ENCODE results near the gene SLC51B. TPM values are rescaled to one million over a fixed set of nuclear protein-coding genes. Genes with fewer than 3 reads are reported as not detected.

The SLC51B gene
- total and polyA plus RNA-seq, 10 of the 15 experiments (the other 5 are each of a cell fraction or from before 2014, with no cell fraction given): 0.05 to 0.17 (median 0.13) TPM; not detected in 7

- TF ChIP-seq WRNIP1 (IDR thresholded peaks at IDR 0.05; ENCODE audit: borderline replicate concordance, low read depth, low read length): no peak
Observed at GRCh38 chr15:65067317-65067644, 22.1 kb downstream of the SLC51B start (continued).

- no peaks in the 10 kb centered on the region for H3K9me3 ChIP-seq (replicated peaks; ENCODE audit: control insufficient read depth, insufficient read depth, low read length)
- H3K36me3 ChIP-seq (ENCODE audit: control insufficient read depth in 2 of 2, insufficient read depth in 2 of 2, low read length in 1 of 2): no peaks in the 10 kb centered on the region
- ATAC-seq (no peak), FAIRE-seq (no peak), DNase-seq (ENCODE audit: low read depth, low spot score) (no peak)
- no TSS peak for BruUV-seq (replicated peaks)
- in situ Hi-C loops (cut with MboI): no loop called here
- RAD21 ChIA-PET (ENCODE audit: unreplicated experiment): no interaction called here
- no peak within 1 kb of the TSS for H3K4me3 ChIP-seq
- H3K4me1 ChIP-seq (ENCODE audit: control insufficient read depth, insufficient read depth, low read length): no peaks in the 10 kb centered on the region
- no peak within 1 kb of the TSS for H3K9ac ChIP-seq (ENCODE audit: control insufficient read depth, insufficient read depth, low read length)
- SMC1A ChIA-PET (ENCODE audit: uncharacterized antibody, unreplicated experiment): no interaction called here
- H2AFZ ChIP-seq (ENCODE audit: control insufficient read depth, low read depth, low read length): no peak within 1 kb of the TSS
- H4K20me1 ChIP-seq (ENCODE audit: control insufficient read depth, insufficient read depth): no peaks in the 10 kb centered on the region
- 32% methylated on average over 42 of the region's 66 CpGs for whole genome bisulfite sequencing (ENCODE audit: insufficient coverage, insufficient replicate concordance, low lambda C conversion rate, missing lambda C conversion rate)
- intact Hi-C loops (cut with micrococcal nuclease; ENCODE audit: unreplicated experiment): no loop called here
- CTCF ChIA-PET: interaction anchor here (1.2 to 1.4 kb wide), 2 partner anchors 15 to 34 kb away, joined by 3 to 5 read pairs; no protein-coding TSS in a partner anchor
- H3K27ac ChIP-seq (ENCODE audit: control insufficient read depth, insufficient read depth): no peak within 1 kb of the TSS
- no peak within 1 kb of the TSS for H3K4me2 ChIP-seq (ENCODE audit: control insufficient read depth, insufficient read depth)
- POLR2A ChIA-PET: no interaction called here
- H3K27me3 ChIP-seq (replicated peaks in 1 of 2; ENCODE audit: control insufficient read depth in 2 of 2, insufficient read depth in 2 of 2, low read length in 1 of 2): peaks cover 0 to 2% of the 10 kb centered on the region in 2 experiments
- H3K79me2 ChIP-seq (ENCODE audit: control insufficient read depth, insufficient read depth, low read length): no peaks in the 10 kb centered on the region
- TF ChIP-seq, protein P1, sequence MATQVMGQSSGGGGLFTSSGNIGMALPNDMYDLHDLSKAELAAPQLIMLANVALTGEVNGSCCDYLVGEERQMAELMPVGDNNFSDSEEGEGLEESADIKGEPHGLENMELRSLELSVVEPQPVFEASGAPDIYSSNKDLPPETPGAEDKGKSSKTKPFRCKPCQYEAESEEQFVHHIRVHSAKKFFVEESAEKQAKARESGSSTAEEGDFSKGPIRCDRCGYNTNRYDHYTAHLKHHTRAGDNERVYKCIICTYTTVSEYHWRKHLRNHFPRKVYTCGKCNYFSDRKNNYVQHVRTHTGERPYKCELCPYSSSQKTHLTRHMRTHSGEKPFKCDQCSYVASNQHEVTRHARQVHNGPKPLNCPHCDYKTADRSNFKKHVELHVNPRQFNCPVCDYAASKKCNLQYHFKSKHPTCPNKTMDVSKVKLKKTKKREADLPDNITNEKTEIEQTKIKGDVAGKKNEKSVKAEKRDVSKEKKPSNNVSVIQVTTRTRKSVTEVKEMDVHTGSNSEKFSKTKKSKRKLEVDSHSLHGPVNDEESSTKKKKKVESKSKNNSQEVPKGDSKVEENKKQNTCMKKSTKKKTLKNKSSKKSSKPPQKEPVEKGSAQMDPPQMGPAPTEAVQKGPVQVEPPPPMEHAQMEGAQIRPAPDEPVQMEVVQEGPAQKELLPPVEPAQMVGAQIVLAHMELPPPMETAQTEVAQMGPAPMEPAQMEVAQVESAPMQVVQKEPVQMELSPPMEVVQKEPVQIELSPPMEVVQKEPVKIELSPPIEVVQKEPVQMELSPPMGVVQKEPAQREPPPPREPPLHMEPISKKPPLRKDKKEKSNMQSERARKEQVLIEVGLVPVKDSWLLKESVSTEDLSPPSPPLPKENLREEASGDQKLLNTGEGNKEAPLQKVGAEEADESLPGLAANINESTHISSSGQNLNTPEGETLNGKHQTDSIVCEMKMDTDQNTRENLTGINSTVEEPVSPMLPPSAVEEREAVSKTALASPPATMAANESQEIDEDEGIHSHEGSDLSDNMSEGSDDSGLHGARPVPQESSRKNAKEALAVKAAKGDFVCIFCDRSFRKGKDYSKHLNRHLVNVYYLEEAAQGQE (IDR thresholded peaks at IDR 0.05; ENCODE audit: low read depth, low read length): no peak
- TF ChIP-seq KAT2A (conservative IDR thresholded peaks at IDR 0.05; ENCODE audit: control insufficient read depth, low read depth, low read length) (no peak), TCF3 (IDR thresholded peaks at IDR 0.05; ENCODE audit: borderline replicate concordance, insufficient read depth, low read depth, low read length) (no peak), POLR2A (IDR thresholded peaks at IDR 0.05; ENCODE audit: low read depth, low read length) (no peak), NFYB (IDR thresholded peaks at IDR 0.05; ENCODE audit: insufficient read depth, low read depth, low read length) (no peak), IRF4 (IDR thresholded peaks at IDR 0.05; ENCODE audit: low read depth, low read length) (no peak)
- TF ChIP-seq, protein P2, sequence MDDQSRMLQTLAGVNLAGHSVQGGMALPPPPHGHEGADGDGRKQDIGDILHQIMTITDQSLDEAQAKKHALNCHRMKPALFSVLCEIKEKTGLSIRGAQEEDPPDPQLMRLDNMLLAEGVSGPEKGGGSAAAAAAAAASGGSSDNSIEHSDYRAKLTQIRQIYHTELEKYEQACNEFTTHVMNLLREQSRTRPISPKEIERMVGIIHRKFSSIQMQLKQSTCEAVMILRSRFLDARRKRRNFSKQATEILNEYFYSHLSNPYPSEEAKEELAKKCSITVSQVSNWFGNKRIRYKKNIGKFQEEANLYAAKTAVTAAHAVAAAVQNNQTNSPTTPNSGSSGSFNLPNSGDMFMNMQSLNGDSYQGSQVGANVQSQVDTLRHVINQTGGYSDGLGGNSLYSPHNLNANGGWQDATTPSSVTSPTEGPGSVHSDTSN (IDR thresholded peaks at IDR 0.05; ENCODE audit: insufficient replicate concordance, low read depth, low read length): no peak
- TF ChIP-seq, protein P3, sequence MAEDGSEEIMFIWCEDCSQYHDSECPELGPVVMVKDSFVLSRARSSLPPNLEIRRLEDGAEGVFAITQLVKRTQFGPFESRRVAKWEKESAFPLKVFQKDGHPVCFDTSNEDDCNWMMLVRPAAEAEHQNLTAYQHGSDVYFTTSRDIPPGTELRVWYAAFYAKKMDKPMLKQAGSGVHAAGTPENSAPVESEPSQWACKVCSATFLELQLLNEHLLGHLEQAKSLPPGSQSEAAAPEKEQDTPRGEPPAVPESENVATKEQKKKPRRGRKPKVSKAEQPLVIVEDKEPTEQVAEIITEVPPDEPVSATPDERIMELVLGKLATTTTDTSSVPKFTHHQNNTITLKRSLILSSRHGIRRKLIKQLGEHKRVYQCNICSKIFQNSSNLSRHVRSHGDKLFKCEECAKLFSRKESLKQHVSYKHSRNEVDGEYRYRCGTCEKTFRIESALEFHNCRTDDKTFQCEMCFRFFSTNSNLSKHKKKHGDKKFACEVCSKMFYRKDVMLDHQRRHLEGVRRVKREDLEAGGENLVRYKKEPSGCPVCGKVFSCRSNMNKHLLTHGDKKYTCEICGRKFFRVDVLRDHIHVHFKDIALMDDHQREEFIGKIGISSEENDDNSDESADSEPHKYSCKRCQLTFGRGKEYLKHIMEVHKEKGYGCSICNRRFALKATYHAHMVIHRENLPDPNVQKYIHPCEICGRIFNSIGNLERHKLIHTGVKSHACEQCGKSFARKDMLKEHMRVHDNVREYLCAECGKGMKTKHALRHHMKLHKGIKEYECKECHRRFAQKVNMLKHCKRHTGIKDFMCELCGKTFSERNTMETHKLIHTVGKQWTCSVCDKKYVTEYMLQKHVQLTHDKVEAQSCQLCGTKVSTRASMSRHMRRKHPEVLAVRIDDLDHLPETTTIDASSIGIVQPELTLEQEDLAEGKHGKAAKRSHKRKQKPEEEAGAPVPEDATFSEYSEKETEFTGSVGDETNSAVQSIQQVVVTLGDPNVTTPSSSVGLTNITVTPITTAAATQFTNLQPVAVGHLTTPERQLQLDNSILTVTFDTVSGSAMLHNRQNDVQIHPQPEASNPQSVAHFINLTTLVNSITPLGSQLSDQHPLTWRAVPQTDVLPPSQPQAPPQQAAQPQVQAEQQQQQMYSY (CRISPR knock-in tag; IDR thresholded peaks at IDR 0.05): no peak
Observed at GRCh38 chr15:65067645-65068402, 22.6 kb downstream of the SLC51B start, which contains the start of gene RASL12. TSS of gene RASL12 (minus strand) at chr15:65067991. CDS start at chr15:65067835, 156 bp downstream.
